IMR-90 (cell line): ENCODE results near the gene RPL23. TPM values are rescaled to one million over a fixed set of nuclear protein-coding genes. Genes with fewer than 3 reads are reported as not detected.

Source experiments
- ATAC-seq: fragments of 200-7000 bp; cut with Tn5 transposase; 2 replicates; pipeline ENCODE4 v1.9.1; 2020; ENCODE audit warnings: low read depth, mild to moderate bottlenecking, moderate library complexity
- BruUV-seq: library from RNA; stranded (reverse); fragments of 400-500 nt; replicated peaks from 2 replicates; lab custom pipeline; 2021; lab: Mats Ljungman, UMichigan
- CTCF ChIA-PET: fragments of 300-600 bp; formaldehyde crosslinking; extraction: SDS; loops from one replicate; lab custom pipeline; 2021; ENCODE audit warnings: antibody characterized with exemption; lab: Yijun Ruan, JAX
- POLR2A ChIA-PET: fragments of 300-600 bp; sonication (Branson Sonifier 250); formaldehyde crosslinking; loops from one replicate; lab custom pipeline; 2022; ENCODE audit warnings: antibody characterized with exemption; ENCODE audit not compliant: unreplicated experiment; lab: Charles Lee
- DNase-seq: peaks from one replicate; pipeline ENCODE4 v3.0.0; 2013
- H2AFZ ChIP-seq: replicated peaks from 2 replicates; pipeline ENCODE3; 2013; ENCODE audit warnings: low read length, mild to moderate bottlenecking; ENCODE audit not compliant: poor library complexity
- H2AK5ac ChIP-seq: 2 replicates; pipeline ENCODE4 v1.6.1; 2013; ENCODE audit warnings: low read depth, low read length, inconsistent platforms
- H2AK9ac ChIP-seq: replicated peaks from 2 replicates; pipeline ENCODE3; 2013; ENCODE audit warnings: mild to moderate bottlenecking, low read depth, low read length, moderate library complexity; ENCODE audit not compliant: poor library complexity
- H2BK120ac ChIP-seq: 2 replicates; pipeline ENCODE4 v1.6.1; 2013; ENCODE audit warnings: low read depth, low read length, inconsistent platforms
- H2BK15ac ChIP-seq: 3 replicates; pipeline ENCODE4 v1.6.1; 2013; ENCODE audit warnings: low read depth, low read length, inconsistent platforms
- H2BK20ac ChIP-seq: 2 replicates; pipeline ENCODE4 v1.6.1; 2013; ENCODE audit warnings: low read depth, mild to moderate bottlenecking, inconsistent platforms, low read length, moderate library complexity
- H2BK5ac ChIP-seq: 2 replicates; pipeline ENCODE4 v1.6.1; 2013; ENCODE audit warnings: mild to moderate bottlenecking, low read depth, low read length, inconsistent platforms; ENCODE audit not compliant: poor library complexity, severe bottlenecking
- H3K14ac ChIP-seq: replicated peaks from 2 replicates; pipeline ENCODE4 v1.6.1; 2013; ENCODE audit warnings: low read depth, low read length, inconsistent platforms
- H3K18ac ChIP-seq: 2 replicates; pipeline ENCODE4 v1.6.1; 2013; ENCODE audit warnings: low read depth, low read length, control low read depth
- H3K23ac ChIP-seq: 2 replicates; pipeline ENCODE4 v1.6.1; 2013; ENCODE audit warnings: low read depth, low read length, inconsistent platforms
- H3K27ac ChIP-seq: 2 replicates; pipeline ENCODE4 v1.5.1; 2013; ENCODE audit warnings: mild to moderate bottlenecking, control low read depth, low read length; ENCODE audit not compliant: insufficient read depth
- H3K27me3 ChIP-seq: 2 replicates; pipeline ENCODE4 v1.6.1; 2013; ENCODE audit warnings: low read length; ENCODE audit not compliant: control insufficient read depth, insufficient read depth
- H3K36me3 ChIP-seq: 2 replicates; pipeline ENCODE4 v1.6.1; 2013; ENCODE audit warnings: low read length, mixed read lengths; ENCODE audit not compliant: control insufficient read depth, insufficient read depth
- H3K4ac ChIP-seq: 2 replicates; pipeline ENCODE4 v1.6.1; 2013; ENCODE audit warnings: low read depth, low read length, inconsistent platforms
- H3K4me1 ChIP-seq: 2 replicates; pipeline ENCODE4 v1.6.1; 2013; ENCODE audit warnings: low read length, mixed read lengths; ENCODE audit not compliant: control insufficient read depth, insufficient read depth
- H3K4me2 ChIP-seq: 2 replicates; pipeline ENCODE4 v1.6.1; 2013; ENCODE audit warnings: low read depth, mild to moderate bottlenecking, control low read depth, low read length, moderate library complexity
- H3K4me3 ChIP-seq: 2 replicates; pipeline ENCODE4 v1.5.1; 2013; ENCODE audit warnings: low read depth, mild to moderate bottlenecking, control low read depth, low read length, moderate library complexity; ENCODE audit not compliant: insufficient read depth
- H3K56ac ChIP-seq: 2 replicates; pipeline ENCODE4 v1.6.1; 2013; ENCODE audit warnings: low read length, inconsistent platforms; ENCODE audit not compliant: insufficient read depth; ENCODE audit errors: extremely low read depth
- H3K79me1 ChIP-seq, 2 experiments: 2 replicates each; pipeline ENCODE4 v1.6.1; 2013; ENCODE audit warnings: low read length in 2 of 2, inconsistent platforms in 1 of 2, low read depth in 1 of 2
- H3K9ac ChIP-seq: 2 replicates; pipeline ENCODE4 v1.6.1; 2013; ENCODE audit warnings: low read depth, low read length, control low read depth
- H3K9me1 ChIP-seq: 2 replicates; pipeline ENCODE4 v1.6.1; 2013; ENCODE audit warnings: low read length, inconsistent platforms; ENCODE audit not compliant: insufficient read depth
- H3K9me3 ChIP-seq: 2 replicates; pipeline ENCODE4 v1.6.1; 2013; ENCODE audit warnings: low read length; ENCODE audit not compliant: control insufficient read depth, insufficient read depth
- H4K20me1 ChIP-seq: 2 replicates; pipeline ENCODE4 v1.6.1; 2013; ENCODE audit warnings: low read length, inconsistent platforms; ENCODE audit not compliant: insufficient read depth
- H4K5ac ChIP-seq: 2 replicates; pipeline ENCODE4 v1.6.1; 2013; ENCODE audit warnings: mild to moderate bottlenecking, low read depth, low read length, control low read depth
- H4K8ac ChIP-seq, 2 experiments: 2 replicates each; pipeline ENCODE4 v1.6.1; 2013; ENCODE audit warnings: low read depth in 2 of 2, low read length in 2 of 2, control low read depth in 1 of 2, inconsistent platforms in 1 of 2
- H4K91ac ChIP-seq: 2 replicates; pipeline ENCODE4 v1.6.1; 2013; ENCODE audit warnings: low read depth, low read length, inconsistent platforms; ENCODE audit not compliant: insufficient read depth
- BHLHE40 ChIP-seq: fragments of 150-350 bp; IDR thresholded peaks from 2 replicates; pipeline ENCODE4 v1.6.1; 2016; ENCODE audit warnings: mild to moderate bottlenecking, low read depth, low read length
- MAZ ChIP-seq: IDR thresholded peaks from 2 replicates; pipeline ENCODE4 v1.6.1; 2012; ENCODE audit warnings: low read depth, mild to moderate bottlenecking, low read length, improper control_type of control experiment, moderate library complexity, borderline replicate concordance
- RFX5 ChIP-seq: IDR thresholded peaks from 2 replicates; pipeline ENCODE4 v1.8.0; 2012; ENCODE audit warnings: low read depth, mild to moderate bottlenecking, low read length, moderate library complexity
- WGBS, 2 experiments: methylation state at CpG; one replicate each; pipeline versions ENCODE4 v1.1.5 to v1.1.7; 2013; ENCODE audit warnings: missing lambda C conversion rate in 2 of 2; ENCODE audit not compliant: insufficient read length in 1 of 2; ENCODE audit errors: extremely low coverage in 2 of 2; 5-methylcytosine and 5-hydroxymethylcytosine counted together
- dilution Hi-C: fragments of 300-500 bp; cut with HindIII; formaldehyde crosslinking; loops from one replicate; pipeline ENCODE4 v1.14.3; 2018; ENCODE audit warnings: low sequenced_read_pairs; ENCODE audit not compliant: unreplicated experiment
- in situ Hi-C: fragments of 300-500 bp; cut with MboI; formaldehyde crosslinking; loops from 3 replicates; pipeline ENCODE4 v1.14.3; 2019; ENCODE audit warnings: low sequenced_read_pairs, inconsistent platforms, mixed read lengths
- intact Hi-C: fragments of 100-400 bp; cut with micrococcal nuclease; formaldehyde crosslinking; loops from 2 replicates; pipeline ENCODE4 v1.10.0; 2022
- polyA plus RNA-seq, 3 experiments: library from polyadenylated mRNA; depleted of rRNA; stranded (reverse); fragments of >200 nt; gene quantifications; 2 replicates each; pipeline ENCODE4 v1.2.3, GENCODE V29; 2012; ENCODE audit warnings: low replicate concordance in 1 of 3
- total RNA-seq: library from RNA; depleted of rRNA; stranded (reverse); fragments of >200 nt; gene quantifications from 2 replicates; pipeline ENCODE4 v1.2.3, GENCODE V29; 2012

Gene RPL23
- total and polyA plus RNA-seq, 2 of the 4 experiments (the other 2 are of a cell fraction): 1,170 to 2,308 TPM

DNA sequence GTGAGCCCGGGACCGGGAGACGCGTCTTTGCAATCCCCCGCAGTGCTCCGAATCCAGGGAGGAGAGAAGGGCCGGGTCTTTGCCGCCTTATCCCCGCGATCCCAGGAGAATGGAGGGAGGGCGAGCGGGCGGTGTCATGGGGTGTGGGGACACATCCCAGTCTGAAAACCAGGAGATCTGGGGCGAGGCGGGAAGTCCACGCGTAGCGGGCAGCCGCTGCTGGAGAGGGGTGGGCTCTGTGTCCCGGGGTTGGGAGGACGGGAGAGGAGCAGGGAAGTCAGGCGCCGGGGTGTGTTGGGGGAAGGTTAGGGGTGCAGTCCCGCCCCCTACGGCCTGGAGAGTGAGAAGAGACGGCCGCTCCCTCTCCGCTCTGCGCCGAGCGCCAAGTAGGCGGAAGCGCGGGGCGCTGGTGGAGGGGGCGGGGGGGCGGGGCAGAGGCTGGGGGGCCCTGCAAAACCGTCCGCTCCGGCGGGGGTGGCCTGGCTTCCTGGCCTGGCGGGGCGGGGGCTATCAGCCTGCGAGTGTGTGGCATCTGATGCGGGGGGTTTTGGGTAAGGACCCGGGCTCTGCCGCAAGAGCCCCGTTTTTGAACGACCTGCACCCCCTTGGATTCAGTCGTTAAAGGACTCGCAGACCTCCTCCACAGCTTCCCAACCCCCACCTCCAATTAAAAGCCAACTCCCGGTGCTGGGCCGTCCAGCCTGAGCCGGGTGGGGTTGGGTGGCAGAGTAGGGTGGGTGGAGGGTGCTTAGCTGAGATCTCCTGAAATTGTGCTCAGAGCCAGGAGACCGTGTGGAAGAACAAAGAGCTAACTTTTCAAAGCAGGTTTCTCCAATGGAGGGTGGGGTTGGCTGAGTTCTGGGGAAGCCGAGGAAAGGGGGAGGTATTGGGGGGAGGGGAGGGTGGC is 17.0 kb upstream of the RPL23 start:
- DNase-seq (peak; percentile 42), ATAC-seq (peak; percentile 36)
- Histone ChIP-seq H4K5ac (peak overlapping the region; percentile 80), H4K91ac (peak overlapping the region; percentile 91), H2BK5ac (peak overlapping the region; percentile 90), H3K9ac (peak overlapping the region; percentile 97), H4K20me1 (peaks cover 50% of the 10 kb centered on the region), H2AFZ (peak overlapping the region; percentile 73), H4K8ac (peak overlapping the region; percentile 76 to 82), H3K27me3 (no peaks in the 10 kb centered on the region), H3K79me1 (peaks cover 0 to 47% of the 10 kb centered on the region in 2 experiments; a peak in 2 of 4 replicates), H3K4me2 (peak overlapping the region; percentile 92), H3K27ac (peak overlapping the region; percentile 96), H2BK120ac (peak overlapping the region; percentile 84), H3K9me1 (peaks cover 33% of the 10 kb centered on the region), H3K18ac (peak overlapping the region; percentile 83), H2BK20ac (no peak overlapping the region), H3K23ac (peak overlapping the region; percentile 97), H3K36me3 (peaks cover 26% of the 10 kb centered on the region), H3K56ac (peak overlapping the region; percentile 98), H2AK9ac (peak overlapping the region; percentile 100), H3K4me1 (peaks cover 39% of the 10 kb centered on the region), H3K4ac (peak overlapping the region; percentile 96), H3K4me3 (peak overlapping the region; percentile 90), H2BK15ac (peak overlapping the region; percentile 54; the same call in 1 of the 3 replicates), H3K14ac (peak overlapping the region; percentile 92), H3K9me3 (no peaks in the 10 kb centered on the region), H2AK5ac (peak overlapping the region; percentile 96)
- dilution Hi-C loops (no loop called here), in situ Hi-C loops (no loop called here), intact Hi-C loops (loop anchor here (5.0 kb wide), 1 partner anchor 118 kb away; the partner anchor contains the start of gene PSMB3)
- no TSS peak for BruUV-seq
- ChIA-PET POLR2A (interaction anchor here (1.2 to 1.3 kb wide), 2 partner anchors 10 to 16 kb away, joined by 5 to 8 read pairs; partner anchors contain the start of gene RPL23), CTCF (interaction anchor here (1.2 kb wide), 1 partner anchor 113 kb away, joined by 3 read pairs; no protein-coding TSS in a partner anchor)
- no peak for TF ChIP-seq RFX5
- 0 out of 2 replicates have a peak, but pooled peaks have one; percentile 7 for TF ChIP-seq MAZ
- TF ChIP-seq BHLHE40: no peak
- WGBS, 2 experiments: 0% methylated on average over 7 of the region's 56 CpGs; no CpG with 5 or more reads in 1 of the 2 experiments
